Common myeloid progenitor, CD34-positive (primary cell): ENCODE results near the gene MARCHF11.

ENCODE experiments used
- CTCF ChIA-PET: fragments of 350-600 bp; sonication (Branson Sonifier 250); formaldehyde crosslinking; loops from one replicate; lab custom pipeline; 2021; ENCODE audit warnings: antibody characterized with exemption; lab: Charles Lee
- POLR2A ChIA-PET: fragments of 350-600 bp; sonication (Branson Sonifier 250); formaldehyde crosslinking; loops from one replicate; lab custom pipeline; 2021; ENCODE audit warnings: antibody characterized with exemption; lab: Charles Lee
- DNase-seq, 3 donors: peaks; one replicate each; pipeline versions ENCODE4 v3.0.0 to v3.0.0-alpha.2; 2013
- H3K27ac ChIP-seq, 2 experiments: 1 replicate in 1 of 2; 2 replicates in 1 of 2; pipeline ENCODE4 v1.7.0; 2013; ENCODE audit warnings: inconsistent platforms in 2 of 2, low read length in 2 of 2, mild to moderate bottlenecking in 2 of 2, low read depth in 1 of 2, moderate library complexity in 1 of 2; ENCODE audit not compliant: severe bottlenecking in 2 of 2, insufficient read depth in 1 of 2, poor library complexity in 1 of 2
- H3K27me3 ChIP-seq, 5 experiments: replicated peaks in 2 of 5; 1 replicate in 3 of 5; 2 replicates in 2 of 5; pipeline versions ENCODE4 v1.6.1 to v1.7.0; 2013; ENCODE audit warnings: low read length in 4 of 5, mild to moderate bottlenecking in 2 of 5, moderate library complexity in 2 of 5, inconsistent platforms in 1 of 5; ENCODE audit not compliant: insufficient read depth in 5 of 5, control insufficient read depth in 4 of 5
- H3K36me3 ChIP-seq, 4 experiments: 1 replicate in 2 of 4; 2 replicates in 2 of 4; pipeline versions ENCODE4 v1.6.1 to v1.7.0; 2013; ENCODE audit warnings: low read length in 3 of 4, control low read depth in 1 of 4, mild to moderate bottlenecking in 1 of 4; ENCODE audit not compliant: control insufficient read depth in 4 of 4, insufficient read depth in 4 of 4
- H3K4me1 ChIP-seq, 4 experiments: 1 replicate in 3 of 4; 2 replicates in 1 of 4; pipeline versions ENCODE4 v1.6.1 to v1.7.1; 2013; ENCODE audit warnings: low read length in 3 of 4, mild to moderate bottlenecking in 3 of 4, control low read depth in 1 of 4, inconsistent platforms in 1 of 4, moderate library complexity in 1 of 4; ENCODE audit not compliant: control insufficient read depth in 4 of 4, insufficient read depth in 4 of 4; ENCODE audit errors: control extremely low read depth in 1 of 4
- H3K4me3 ChIP-seq, 7 experiments: 1 replicate in 4 of 7; 2 replicates in 3 of 7; pipeline versions ENCODE4 v1.5.1 to v1.7.0; 2013; ENCODE audit warnings: mild to moderate bottlenecking in 7 of 7, low read length in 6 of 7, moderate library complexity in 6 of 7, inconsistent platforms in 2 of 7, low read depth in 2 of 7, control low read depth in 1 of 7; ENCODE audit not compliant: insufficient read depth in 4 of 7, control insufficient read depth in 1 of 7; ENCODE audit errors: extremely low read depth in 1 of 7
- H3K9me3 ChIP-seq, 5 experiments: 1 replicate in 4 of 5; 2 replicates in 1 of 5; pipeline versions ENCODE4 v1.6.1 to v1.7.1; 2013; ENCODE audit warnings: low read length in 4 of 5, mild to moderate bottlenecking in 2 of 5, inconsistent platforms in 1 of 5, low read depth in 1 of 5, moderate library complexity in 1 of 5; ENCODE audit not compliant: control insufficient read depth in 4 of 5, insufficient read depth in 2 of 5; ENCODE audit errors: control extremely low read depth in 1 of 5
- WGBS: methylation state at CpG from one replicate; pipeline ENCODE4 v1.1.5; 2013; ENCODE audit not compliant: insufficient coverage; 5-methylcytosine and 5-hydroxymethylcytosine counted together

MARCHF11 gene

GRCh38 chr5:16144416-16144815, 35.2 kb downstream of the MARCHF11 start:
- H3K36me3 ChIP-seq: no peaks in the 10 kb centered on the region
- H3K4me3 ChIP-seq: no peak overlapping the region
- H3K4me1 ChIP-seq: peaks cover 0 to 13% (median 5%) of the 10 kb centered on the region in 4 experiments
- WGBS: 94% methylated on average over 2 of the region's 4 CpGs
- CTCF ChIA-PET: no interaction called here
- H3K9me3 ChIP-seq: peaks cover 0 to 2% (median 0%) of the 10 kb centered on the region in 5 experiments
- no peak for DNase-seq
- POLR2A ChIA-PET: no interaction called here
- peaks cover 0 to 2% (median 0%) of the 10 kb centered on the region in 5 experiments for H3K27me3 ChIP-seq
- no peak overlapping the region for H3K27ac ChIP-seq

GRCh38 chr5:16143361-16144049, 36.1 kb downstream of the MARCHF11 start:
- CTCF ChIA-PET: no interaction called here
- 95% methylated on average over 4 of the region's 5 CpGs for WGBS
- H3K27me3 ChIP-seq: peaks cover 0 to 2% (median 0%) of the 10 kb centered on the region in 5 experiments
- no peak overlapping the region for H3K27ac ChIP-seq
- POLR2A ChIA-PET: no interaction called here
- H3K4me1 ChIP-seq: peaks cover 0 to 13% (median 5%) of the 10 kb centered on the region in 4 experiments
- H3K36me3 ChIP-seq: no peaks in the 10 kb centered on the region
- peaks cover 0 to 3% (median 0%) of the 10 kb centered on the region in 5 experiments for H3K9me3 ChIP-seq
- no peak overlapping the region for H3K4me3 ChIP-seq
- DNase-seq: no peak

- POLR2A ChIA-PET: no interaction called here
Observed at GRCh38 chr5:16140944-16141343, 38.6 kb downstream of the MARCHF11 start.

GRCh38 chr5:16140417-16140816, 39.2 kb downstream of the MARCHF11 start:
- CTCF ChIA-PET: no interaction called here
- peaks cover 0 to 10% (median 0%) of the 10 kb centered on the region in 5 experiments for H3K9me3 ChIP-seq
- peaks cover 0 to 2% (median 0%) of the 10 kb centered on the region in 5 experiments for H3K27me3 ChIP-seq
- peaks cover 0 to 13% (median 5%) of the 10 kb centered on the region in 4 experiments for H3K4me1 ChIP-seq
- POLR2A ChIA-PET: no interaction called here
- H3K4me3 ChIP-seq: no peak overlapping the region
- H3K27ac ChIP-seq: no peak overlapping the region
- no peak for DNase-seq
- no peaks in the 10 kb centered on the region for H3K36me3 ChIP-seq
- no CpG with 5 or more reads among the region's 3 CpGs for WGBS

More at GRCh38 chr5:16140944-16141343, 38.6 kb downstream of the MARCHF11 start:
- DNase-seq: no peak
- H3K27me3 ChIP-seq: peaks cover 0 to 2% (median 0%) of the 10 kb centered on the region in 5 experiments
- no peak overlapping the region for H3K4me3 ChIP-seq
- no peaks in the 10 kb centered on the region for H3K36me3 ChIP-seq
- peaks cover 0 to 13% (median 5%) of the 10 kb centered on the region in 4 experiments for H3K4me1 ChIP-seq
- peaks cover 0 to 10% (median 0%) of the 10 kb centered on the region in 5 experiments for H3K9me3 ChIP-seq
- CTCF ChIA-PET: no interaction called here
- 100% methylated on average over 2 of the region's 4 CpGs for WGBS
- H3K27ac ChIP-seq: no peak overlapping the region

- ChIA-PET CTCF (no interaction called here), POLR2A (no interaction called here)
- Histone ChIP-seq H3K9me3 (peaks cover 0 to 10% (median 0%) of the 10 kb centered on the region in 5 experiments), H3K4me1 (peaks cover 0 to 13% (median 5%) of the 10 kb centered on the region in 4 experiments), H3K36me3 (no peaks in the 10 kb centered on the region), H3K27me3 (no peaks in the 10 kb centered on the region), H3K4me3 (no peak overlapping the region), H3K27ac (no peak overlapping the region)
- DNase-seq: no peak
Observed at GRCh38 chr5:16137177-16137576, 42.4 kb downstream of the MARCHF11 start.

- CTCF ChIA-PET: no interaction called here
Observed at GRCh38 chr5:16135506-16135905, 44.1 kb downstream of the MARCHF11 start.

GRCh38 chr5:16135003-16135402, 44.6 kb downstream of the MARCHF11 start:
- WGBS: no CpG with 5 or more reads among the region's 1 CpG
- H3K4me3 ChIP-seq: no peak overlapping the region
- H3K27ac ChIP-seq: no peak overlapping the region
- POLR2A ChIA-PET: no interaction called here
- no peak for DNase-seq
- H3K9me3 ChIP-seq: peaks cover 0 to 10% (median 0%) of the 10 kb centered on the region in 5 experiments
- CTCF ChIA-PET: no interaction called here
- no peaks in the 10 kb centered on the region for H3K27me3 ChIP-seq
- no peaks in the 10 kb centered on the region for H3K36me3 ChIP-seq
- no peaks in the 10 kb centered on the region for H3K4me1 ChIP-seq

More at GRCh38 chr5:16135506-16135905, 44.1 kb downstream of the MARCHF11 start:
- POLR2A ChIA-PET: no interaction called here
- Histone ChIP-seq H3K27me3 (no peaks in the 10 kb centered on the region), H3K36me3 (no peaks in the 10 kb centered on the region), H3K27ac (no peak overlapping the region), H3K4me3 (no peak overlapping the region), H3K9me3 (peaks cover 0 to 10% (median 0%) of the 10 kb centered on the region in 5 experiments), H3K4me1 (peaks cover 0 to 4% (median 1%) of the 10 kb centered on the region in 4 experiments)
- WGBS: 33% methylated on average over 1 of the region's 3 CpGs
- DNase-seq: no peak
